NCI-H748 (cell line): ENCODE measurements around the gene DLG1.
"Not testable (repeated sequence)": the region's sequence is repeated elsewhere in the genome, so short reads cannot be mapped to it uniquely, and the experiment has no call there.

Experiments used
- DNase-seq: peaks from one replicate; lab custom pipeline; 2025; ENCODE audit not compliant: unreplicated experiment; lab: John Stamatoyannopoulos, UW

Gene DLG1

GRCh38 chr3:197035577-197035976, 262.8 kb downstream of the DLG1 start:
- no peak for DNase-seq

- DNase-seq, result not testable (repeated sequence)
Observed at GRCh38 chr3:197034778-197035177, 263.6 kb downstream of the DLG1 start.

- DNase-seq, result not testable (repeated sequence)
Observed at GRCh38 chr3:197033764-197034163, 264.6 kb downstream of the DLG1 start.

GRCh38 chr3:197031315-197032285, 266.8 kb downstream of the DLG1 start:
- no peak for DNase-seq

GRCh38 chr3:197030379-197031314, 267.8 kb downstream of the DLG1 start:
- DNase-seq, result no peak

- peak; percentile 38 for DNase-seq
Observed at GRCh38 chr3:197029511-197030167, 268.8 kb downstream of the DLG1 start, which contains the start of gene MELTF. Gene MELTF, minus strand, starts transcription at chr3:197029817. Its CDS starts 115 bp downstream, at chr3:197029702.

GRCh38 chr3:197028728-197029510, 269.5 kb downstream of the DLG1 start:
- peak; percentile 36 for DNase-seq

GRCh38 chr3:197027896-197028727, 270.3 kb downstream of the DLG1 start:
- no peak for DNase-seq

GRCh38 chr3:197027151-197027895, 271.1 kb downstream of the DLG1 start:
- no peak for DNase-seq

- no peak for DNase-seq
Observed at GRCh38 chr3:197026481-197026866, 271.9 kb downstream of the DLG1 start.

- no peak for DNase-seq
Observed at GRCh38 chr3:197025736-197026480, 272.5 kb downstream of the DLG1 start.

- DNase-seq, result no peak
Observed at GRCh38 chr3:197024881-197025735, 273.3 kb downstream of the DLG1 start.

- DNase-seq, result no peak
Observed at GRCh38 chr3:197023998-197024651, 274.3 kb downstream of the DLG1 start.

GRCh38 chr3:197023241-197023997, 275.0 kb downstream of the DLG1 start:
- no peak for DNase-seq

- DNase-seq, result no peak
Observed at GRCh38 chr3:197022405-197023231, 275.8 kb downstream of the DLG1 start.
